C4-2B (cell line): ENCODE results near the gene GDF7.

Experiments used
- CTCF ChIP-seq: fragments of 450-650 bp; conservative IDR thresholded peaks from 2 replicates; pipeline ENCODE4 v1.5.1; 2017; ENCODE audit warnings: mild to moderate bottlenecking
- ZFX ChIP-seq: fragments of 450-650 bp; IDR thresholded peaks from 2 replicates; pipeline ENCODE4 v1.6.1; 2017

GRCh38 chr2:20629581-20630171 is 37.3 kb upstream of the GDF7 start:
- TF ChIP-seq CTCF (no peak), ZFX (no peak)
